Islet of Langerhans (tissue), 1 donor: ENCODE data around the gene ATP2B2.

Experiments
- FAIRE-seq: peaks from one replicate; lab custom pipeline; 2011; peaks lifted over from hg19 to GRCh38; lab: Jason Lieb, UNC

Gene ATP2B2

GRCh38 chr3:10358309-10358980, 146.9 kb downstream of the ATP2B2 start:
- FAIRE-seq: no peak

- FAIRE-seq: no peak
Observed at GRCh38 chr3:10357592-10358308, 147.6 kb downstream of the ATP2B2 start.

- no peak for FAIRE-seq
Observed at GRCh38 chr3:10357095-10357494, 148.3 kb downstream of the ATP2B2 start.

GRCh38 chr3:10356461-10356981, 148.9 kb downstream of the ATP2B2 start:
- FAIRE-seq: no peak

- FAIRE-seq: no peak
Observed at GRCh38 chr3:10354361-10355015, 150.9 kb downstream of the ATP2B2 start.

GRCh38 chr3:10353661-10354360, 151.6 kb downstream of the ATP2B2 start:
- no peak for FAIRE-seq

GRCh38 chr3:10353160-10353559, 152.2 kb downstream of the ATP2B2 start:
- FAIRE-seq: no peak

- no peak for FAIRE-seq
Observed at GRCh38 chr3:10352146-10352911, 153.1 kb downstream of the ATP2B2 start.

GRCh38 chr3:10351013-10351735, 154.2 kb downstream of the ATP2B2 start:
- FAIRE-seq: no peak

- no peak for FAIRE-seq
Observed at GRCh38 chr3:10350324-10350985, 154.9 kb downstream of the ATP2B2 start.

GRCh38 chr3:10349801-10350200, 155.6 kb downstream of the ATP2B2 start:
- no peak for FAIRE-seq

- no peak for FAIRE-seq
Observed at GRCh38 chr3:10348404-10348721, 157.0 kb downstream of the ATP2B2 start.

GRCh38 chr3:10347648-10348403, 157.6 kb downstream of the ATP2B2 start:
- no peak for FAIRE-seq

GRCh38 chr3:10345911-10346310, 159.5 kb downstream of the ATP2B2 start:
- no peak for FAIRE-seq

- no peak for FAIRE-seq
Observed at GRCh38 chr3:10344944-10345575, 160.3 kb downstream of the ATP2B2 start.

- FAIRE-seq: no peak
Observed at GRCh38 chr3:10344147-10344943, 161.0 kb downstream of the ATP2B2 start.

GRCh38 chr3:10343526-10343925, 161.9 kb downstream of the ATP2B2 start:
- FAIRE-seq: no peak

- FAIRE-seq: no peak
Observed at GRCh38 chr3:10342781-10343180, 162.6 kb downstream of the ATP2B2 start.
